ENCODE results near the gene WDFY4.

DNA sequence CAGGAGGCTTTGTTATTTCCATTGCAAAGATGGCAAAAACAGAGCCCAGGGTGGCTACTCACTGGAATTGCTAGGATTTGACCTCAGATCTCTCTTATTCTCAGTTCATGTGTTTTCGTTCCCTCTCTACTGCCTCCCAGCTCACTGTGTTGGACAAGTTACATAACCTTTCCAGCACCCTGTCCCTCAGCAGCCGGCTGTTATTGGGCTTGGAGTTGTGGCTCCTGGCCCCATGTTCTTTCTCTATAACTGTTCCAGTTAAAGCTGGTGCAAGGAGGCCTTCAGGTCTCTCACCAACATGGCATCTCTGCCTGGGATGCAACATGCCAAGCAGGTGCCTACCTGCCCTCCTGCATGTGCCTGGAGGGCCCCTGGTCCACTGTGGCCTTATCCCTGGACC, 198.2 kb downstream of the WDFY4 start:
- TF ChIP-seq POLR2AphosphoS5 (IDR thresholded peaks at IDR 0.05; ENCODE audit: low read depth, low read length) (no peak), TCF7L2 (IDR thresholded peaks at IDR 0.05; ENCODE audit: low read depth, low read length) (no peak), SIN3A (IDR thresholded peaks at IDR 0.05; ENCODE audit: borderline replicate concordance, insufficient read depth, low read depth, low read length) (no peak)
- TF ChIP-seq, protein P1, sequence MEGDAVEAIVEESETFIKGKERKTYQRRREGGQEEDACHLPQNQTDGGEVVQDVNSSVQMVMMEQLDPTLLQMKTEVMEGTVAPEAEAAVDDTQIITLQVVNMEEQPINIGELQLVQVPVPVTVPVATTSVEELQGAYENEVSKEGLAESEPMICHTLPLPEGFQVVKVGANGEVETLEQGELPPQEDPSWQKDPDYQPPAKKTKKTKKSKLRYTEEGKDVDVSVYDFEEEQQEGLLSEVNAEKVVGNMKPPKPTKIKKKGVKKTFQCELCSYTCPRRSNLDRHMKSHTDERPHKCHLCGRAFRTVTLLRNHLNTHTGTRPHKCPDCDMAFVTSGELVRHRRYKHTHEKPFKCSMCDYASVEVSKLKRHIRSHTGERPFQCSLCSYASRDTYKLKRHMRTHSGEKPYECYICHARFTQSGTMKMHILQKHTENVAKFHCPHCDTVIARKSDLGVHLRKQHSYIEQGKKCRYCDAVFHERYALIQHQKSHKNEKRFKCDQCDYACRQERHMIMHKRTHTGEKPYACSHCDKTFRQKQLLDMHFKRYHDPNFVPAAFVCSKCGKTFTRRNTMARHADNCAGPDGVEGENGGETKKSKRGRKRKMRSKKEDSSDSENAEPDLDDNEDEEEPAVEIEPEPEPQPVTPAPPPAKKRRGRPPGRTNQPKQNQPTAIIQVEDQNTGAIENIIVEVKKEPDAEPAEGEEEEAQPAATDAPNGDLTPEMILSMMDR (IDR thresholded peaks at IDR 0.05), result no peak
- TF ChIP-seq, protein P2, sequence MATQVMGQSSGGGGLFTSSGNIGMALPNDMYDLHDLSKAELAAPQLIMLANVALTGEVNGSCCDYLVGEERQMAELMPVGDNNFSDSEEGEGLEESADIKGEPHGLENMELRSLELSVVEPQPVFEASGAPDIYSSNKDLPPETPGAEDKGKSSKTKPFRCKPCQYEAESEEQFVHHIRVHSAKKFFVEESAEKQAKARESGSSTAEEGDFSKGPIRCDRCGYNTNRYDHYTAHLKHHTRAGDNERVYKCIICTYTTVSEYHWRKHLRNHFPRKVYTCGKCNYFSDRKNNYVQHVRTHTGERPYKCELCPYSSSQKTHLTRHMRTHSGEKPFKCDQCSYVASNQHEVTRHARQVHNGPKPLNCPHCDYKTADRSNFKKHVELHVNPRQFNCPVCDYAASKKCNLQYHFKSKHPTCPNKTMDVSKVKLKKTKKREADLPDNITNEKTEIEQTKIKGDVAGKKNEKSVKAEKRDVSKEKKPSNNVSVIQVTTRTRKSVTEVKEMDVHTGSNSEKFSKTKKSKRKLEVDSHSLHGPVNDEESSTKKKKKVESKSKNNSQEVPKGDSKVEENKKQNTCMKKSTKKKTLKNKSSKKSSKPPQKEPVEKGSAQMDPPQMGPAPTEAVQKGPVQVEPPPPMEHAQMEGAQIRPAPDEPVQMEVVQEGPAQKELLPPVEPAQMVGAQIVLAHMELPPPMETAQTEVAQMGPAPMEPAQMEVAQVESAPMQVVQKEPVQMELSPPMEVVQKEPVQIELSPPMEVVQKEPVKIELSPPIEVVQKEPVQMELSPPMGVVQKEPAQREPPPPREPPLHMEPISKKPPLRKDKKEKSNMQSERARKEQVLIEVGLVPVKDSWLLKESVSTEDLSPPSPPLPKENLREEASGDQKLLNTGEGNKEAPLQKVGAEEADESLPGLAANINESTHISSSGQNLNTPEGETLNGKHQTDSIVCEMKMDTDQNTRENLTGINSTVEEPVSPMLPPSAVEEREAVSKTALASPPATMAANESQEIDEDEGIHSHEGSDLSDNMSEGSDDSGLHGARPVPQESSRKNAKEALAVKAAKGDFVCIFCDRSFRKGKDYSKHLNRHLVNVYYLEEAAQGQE (IDR thresholded peaks at IDR 0.05; ENCODE audit: insufficient read depth in 1 of 2, low read depth in 2 of 2, low read length in 1 of 2), result no peak
